Vagina (tissue), 2 donors: ENCODE data around the gene ASS1. TPM values are rescaled to one million over a fixed set of nuclear protein-coding genes. Genes with fewer than 3 reads are reported as not detected.

Experiments
- DNase-seq, 2 donors: peaks; one replicate each; pipeline ENCODE4 v3.0.0-alpha.2; 2017; ENCODE audit errors: extremely low spot score in 2 of 2
- H3K27ac ChIP-seq: fragments of 200-600 bp; sonication (generic); one replicate; pipeline ENCODE4 v1.5.1; 2019
- H3K27me3 ChIP-seq: fragments of 200-600 bp; sonication (generic); one replicate; pipeline ENCODE4 v1.5.1; 2019
- H3K36me3 ChIP-seq, 2 donors: fragments of 200-600 bp; sonication (generic); one replicate each; pipeline ENCODE4 v1.5.1; 2017 to 2019
- H3K4me1 ChIP-seq: fragments of 200-600 bp; sonication (generic); one replicate; pipeline ENCODE4 v1.5.1; 2019
- H3K4me3 ChIP-seq, 2 donors: fragments of 200-600 bp; sonication (generic); 1 replicate in 1 of 2; 2 replicates in 1 of 2; pipeline ENCODE4 v1.5.1; 2016 to 2019
- H3K9me3 ChIP-seq: fragments of 200-600 bp; sonication (generic); one replicate; pipeline ENCODE4 v1.5.1; 2019
- CTCF ChIP-seq, 3 experiments: fragments of 450-650 bp in 2 of 3; fragments of 200-600 bp in 1 of 3; sonication (generic) in 1 of 3; IDR thresholded peaks; one replicate each; pipeline ENCODE4 v1.5.1; 2017 to 2019; ENCODE audit warnings: antibody characterized with exemption in 3 of 3, mild to moderate bottlenecking in 2 of 3, moderate library complexity in 2 of 3
- POLR2A ChIP-seq, 2 donors: fragments of 450-650 bp; IDR thresholded peaks; one replicate each; pipeline ENCODE4 v1.6.1; 2017; ENCODE audit warnings: antibody characterized with exemption in 2 of 2, mild to moderate bottlenecking in 2 of 2, moderate library complexity in 2 of 2
- POLR2AphosphoS5 ChIP-seq, 2 donors: sonication (generic); formaldehyde crosslinking; IDR thresholded peaks; one replicate each; pipeline ENCODE4 v1.9.0; 2017; ENCODE audit warnings: antibody characterized with exemption in 2 of 2, mild to moderate bottlenecking in 2 of 2, low read depth in 1 of 2; ENCODE audit not compliant: insufficient read depth in 1 of 2
- intact Hi-C: fragments of 100-400 bp; cut with DNase I; formaldehyde crosslinking; loops from one replicate; pipeline ENCODE4 v1.15.1; 2023
- total RNA-seq: library from RNA; depleted of rRNA; stranded (reverse); fragments of >200 nt; gene quantifications from one replicate; pipeline ENCODE4 v1.2.3, GENCODE V29; 2016

ASS1 gene
- total RNA-seq, 1 donor from 2014 or later, result 84.0 TPM

DNA sequence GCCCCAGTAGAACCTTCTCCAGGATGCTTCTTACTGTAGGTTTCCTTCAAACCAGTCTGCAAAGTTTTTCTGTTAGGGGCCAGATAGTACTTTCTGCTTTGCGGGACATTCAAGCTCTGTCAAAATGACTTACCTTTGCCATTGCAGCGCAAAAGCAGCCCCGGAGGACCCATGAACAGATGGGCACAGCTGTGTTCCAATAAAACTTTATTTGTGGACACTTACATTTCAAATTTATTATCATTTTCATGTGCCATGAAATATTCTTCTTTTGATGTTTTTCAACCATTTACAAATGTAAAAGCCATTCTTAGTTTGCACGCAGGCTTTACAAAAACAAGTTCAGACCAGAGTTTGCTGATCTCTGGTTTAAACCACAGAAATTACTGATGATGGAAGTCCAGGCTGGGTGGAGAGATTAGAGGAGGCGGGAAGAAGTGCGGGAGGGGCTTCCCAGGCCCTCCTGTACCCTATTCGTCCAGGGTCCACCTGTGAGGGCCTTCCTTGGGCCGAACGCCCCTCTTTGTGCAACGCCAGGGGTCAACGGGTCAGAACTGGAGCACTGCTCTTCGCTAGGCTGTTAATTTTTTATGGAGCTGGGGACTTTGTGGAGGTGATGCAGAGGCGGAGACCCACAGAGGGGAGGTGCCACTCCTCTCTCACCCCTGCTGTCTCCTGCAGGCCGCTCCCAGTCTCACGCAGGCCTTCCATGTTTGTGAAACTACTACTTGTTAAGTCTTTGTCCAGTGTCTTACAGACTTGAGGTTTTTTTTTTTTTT is 7.6 kb upstream of the ASS1 start:
- H3K4me1 ChIP-seq, result peaks cover 15% of the 10 kb centered on the region
- intact Hi-C loops, result no loop called here
- no peaks in the 10 kb centered on the region for H3K27me3 ChIP-seq
- H3K9me3 ChIP-seq, result peaks cover 4% of the 10 kb centered on the region
- no peak overlapping the region for H3K4me3 ChIP-seq
- no peak for DNase-seq
- no peaks in the 10 kb centered on the region for H3K36me3 ChIP-seq
- H3K27ac ChIP-seq, result no peak overlapping the region
- TF ChIP-seq CTCF (IDR thresholded peaks at IDR 0.05) (no peak), POLR2A (IDR thresholded peaks at IDR 0.05) (no peak), POLR2AphosphoS5 (IDR thresholded peaks at IDR 0.05; ENCODE audit: insufficient read depth in 1 of 2, low read depth in 1 of 2) (no peak)

GRCh38 chr9:130438382-130438981 is 6.3 kb upstream of the ASS1 start:
- intact Hi-C loops, result no loop called here
- H3K4me1 ChIP-seq, result peaks cover 4% of the 10 kb centered on the region
- H3K36me3 ChIP-seq, result no peaks in the 10 kb centered on the region
- no peak overlapping the region for H3K27ac ChIP-seq
- no peaks in the 10 kb centered on the region for H3K27me3 ChIP-seq
- no peak overlapping the region for H3K4me3 ChIP-seq
- TF ChIP-seq POLR2AphosphoS5 (IDR thresholded peaks at IDR 0.05; ENCODE audit: insufficient read depth in 1 of 2, low read depth in 1 of 2), result no peak
- no peak for TF ChIP-seq POLR2A (IDR thresholded peaks at IDR 0.05)
- TF ChIP-seq CTCF (IDR thresholded peaks at IDR 0.05), result no peak
- no peak for DNase-seq
- H3K9me3 ChIP-seq, result peaks cover 4% of the 10 kb centered on the region

DNA sequence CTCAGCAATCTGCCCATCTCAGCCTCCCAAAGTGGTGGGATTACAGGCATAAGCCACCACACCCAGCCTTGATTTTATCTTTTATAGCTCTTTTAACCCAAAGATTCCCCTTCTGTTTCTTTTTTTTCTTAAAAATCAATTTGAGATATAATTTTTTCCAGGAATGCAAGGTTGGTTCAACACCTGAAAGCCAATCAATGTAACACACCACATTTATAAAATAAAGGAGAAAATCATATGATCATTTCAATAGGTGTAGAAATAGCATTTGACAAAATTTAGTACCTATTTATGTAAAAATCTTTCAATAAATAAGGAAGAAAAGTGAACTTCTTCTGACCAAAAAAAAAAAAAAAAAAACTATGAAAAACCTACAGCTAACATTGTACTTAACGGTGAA is 3.7 kb upstream of the ASS1 start:
- Histone ChIP-seq H3K9me3 (peaks cover 4% of the 10 kb centered on the region), H3K27ac (no peak overlapping the region), H3K27me3 (no peaks in the 10 kb centered on the region), H3K36me3 (no peaks in the 10 kb centered on the region), H3K4me3 (no peak overlapping the region), H3K4me1 (peaks cover 20% of the 10 kb centered on the region)
- TF ChIP-seq POLR2A (IDR thresholded peaks at IDR 0.05) (no peak), POLR2AphosphoS5 (IDR thresholded peaks at IDR 0.05; ENCODE audit: insufficient read depth in 1 of 2, low read depth in 1 of 2) (no peak), CTCF (IDR thresholded peaks at IDR 0.05) (no peak)
- DNase-seq, result no peak
- intact Hi-C loops, result no loop called here

DNA sequence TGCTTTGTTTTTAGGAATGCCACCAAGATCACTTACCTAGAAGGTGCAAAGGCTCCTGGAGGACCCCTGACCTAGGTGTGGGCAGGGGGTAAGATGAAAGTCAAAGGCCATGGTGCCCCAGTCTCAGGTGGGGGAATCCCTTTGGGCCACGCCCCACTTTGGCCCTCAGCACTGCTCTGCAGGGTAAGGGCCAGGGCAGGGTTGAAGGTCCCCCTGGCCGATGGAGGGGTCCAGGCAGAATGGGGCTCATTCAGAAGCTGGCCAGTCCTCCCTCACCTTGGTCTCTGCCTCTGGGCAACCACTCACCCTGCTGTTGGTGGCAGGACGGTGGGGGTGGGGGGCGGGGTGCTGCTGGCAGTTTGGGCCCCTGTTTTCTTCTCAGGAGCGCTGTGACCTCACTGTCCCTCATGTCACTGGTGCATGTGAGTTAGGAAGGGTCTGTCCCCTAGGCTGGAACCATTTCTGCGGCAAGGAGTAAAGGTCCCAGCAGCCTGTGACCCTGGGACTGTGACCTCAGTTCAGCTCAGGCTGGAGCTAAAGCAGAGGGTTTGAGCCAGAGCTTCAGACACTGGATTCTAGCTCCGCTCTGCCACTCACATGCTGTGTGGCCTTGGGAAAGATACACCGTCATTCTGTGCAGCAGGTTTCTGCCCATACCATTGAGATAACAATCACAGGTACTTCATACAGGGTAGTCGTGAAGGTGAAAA is 1.9 kb upstream of the ASS1 start:
- Histone ChIP-seq H3K4me1 (peaks cover 39% of the 10 kb centered on the region), H3K27me3 (no peaks in the 10 kb centered on the region), H3K36me3 (no peaks in the 10 kb centered on the region), H3K4me3 (no peak overlapping the region), H3K9me3 (peaks cover 4% of the 10 kb centered on the region), H3K27ac (no peak overlapping the region)
- intact Hi-C loops, result no loop called here
- no peak for DNase-seq
- TF ChIP-seq POLR2A (IDR thresholded peaks at IDR 0.05) (no peak), POLR2AphosphoS5 (IDR thresholded peaks at IDR 0.05; ENCODE audit: insufficient read depth in 1 of 2, low read depth in 1 of 2) (no peak), CTCF (IDR thresholded peaks at IDR 0.05) (no peak)
